ENCODE results near the gene MEI1. TPM values are rescaled to one million over a fixed set of nuclear protein-coding genes. Genes with fewer than 3 reads are reported as not detected.

MEI1 gene
- total RNA-seq, 1 experiment from 2014 or later, result 0.35 TPM

- ChIA-PET CTCF (interaction anchor here (0.9 to 4.0 kb wide), 4 partner anchors 51 to 147 kb away, joined by 3 to 19 read pairs (median 4); no protein-coding TSS in a partner anchor), POLR2A (no interaction called here)
- peaks cover 16% of the 10 kb centered on the region; the same call in 1 of the 2 replicates for H3K36me3 Mint-ChIP-seq
- H3K27me3 Mint-ChIP-seq (ENCODE audit: low read depth), result no peaks in the 10 kb centered on the region
- ATAC-seq, result no peak
- DNase-seq (ENCODE audit: low spot score), result no peak
- no peak overlapping the region for H3K27ac Mint-ChIP-seq
- no peaks in the 10 kb centered on the region for H3K9me3 Mint-ChIP-seq
- H3K4me1 Mint-ChIP-seq, result no peaks in the 10 kb centered on the region
- TF ChIP-seq TEAD1 (CRISPR knock-in tag; IDR thresholded peaks at IDR 0.05) (no peak), ZNF317 (CRISPR knock-in tag; IDR thresholded peaks at IDR 0.05; ENCODE audit: borderline replicate concordance, low read depth) (no peak), MYBL2 (CRISPR knock-in tag; IDR thresholded peaks at IDR 0.05) (no peak), NR3C1 (CRISPR knock-in tag; conservative IDR thresholded peaks at IDR 0.05; ENCODE audit: low read depth) (no peak), E2F5 (CRISPR knock-in tag; IDR thresholded peaks at IDR 0.05) (no peak), SMAD4 (CRISPR knock-in tag; IDR thresholded peaks at IDR 0.05) (no peak), ETV6 (CRISPR knock-in tag; IDR thresholded peaks at IDR 0.05) (no peak), RORB (CRISPR knock-in tag; IDR thresholded peaks at IDR 0.05) (no peak)
- no peak overlapping the region for H3K4me3 Mint-ChIP-seq
Measured at GRCh38 chr22:41813726-41814410, 114.6 kb downstream of the MEI1 start.

DNA sequence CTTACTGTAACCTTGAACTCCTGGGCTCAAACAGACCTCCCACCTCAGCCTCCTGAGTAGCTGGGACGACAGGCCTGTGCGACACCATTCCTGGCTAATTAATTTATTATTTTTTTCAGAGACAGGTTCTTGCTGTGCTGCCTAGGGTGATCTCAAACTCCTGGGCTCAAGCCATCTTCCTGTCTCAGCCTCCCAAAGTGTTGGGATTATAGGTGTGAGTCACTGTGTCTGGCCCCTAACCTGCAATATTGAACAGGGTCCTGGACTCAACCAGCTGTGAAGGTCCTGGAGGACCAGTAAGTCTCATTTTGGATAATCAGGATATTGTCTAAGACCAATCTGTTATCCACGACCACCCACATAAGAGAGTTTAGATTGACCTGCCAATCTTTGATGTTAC lies 116.4 kb downstream of the MEI1 start:
- ChIA-PET CTCF (interaction anchor here (0.6 to 1.2 kb wide), 2 partner anchors 125 to 127 kb away, joined by 3 read pairs; partner anchors contain the start of gene SNU13), POLR2A (no interaction called here)
- no peak for TF ChIP-seq MLX (CRISPR knock-in tag; IDR thresholded peaks at IDR 0.05)
- no peak for TF ChIP-seq ATF1 (CRISPR knock-in tag; IDR thresholded peaks at IDR 0.05)
- no peak for TF ChIP-seq ELF4 (CRISPR knock-in tag; IDR thresholded peaks at IDR 0.05; ENCODE audit: low read depth)
- no peak for TF ChIP-seq ZNF396 (CRISPR knock-in tag; IDR thresholded peaks at IDR 0.05; ENCODE audit: borderline replicate concordance)
- no peak for TF ChIP-seq CREM (CRISPR knock-in tag; IDR thresholded peaks at IDR 0.05)
- TF ChIP-seq FOXK1 (CRISPR knock-in tag; IDR thresholded peaks at IDR 0.05), result no peak
- Mint-ChIP-seq H3K4me3 (no peak overlapping the region), H3K27me3 (ENCODE audit: low read depth) (no peaks in the 10 kb centered on the region), H3K4me1 (no peaks in the 10 kb centered on the region), H3K9me3 (no peaks in the 10 kb centered on the region), H3K27ac (no peak overlapping the region), H3K36me3 (peaks cover 12% of the 10 kb centered on the region; the same call in 1 of the 2 replicates)
- ATAC-seq (no peak), DNase-seq (ENCODE audit: low spot score) (no peak)

DNA sequence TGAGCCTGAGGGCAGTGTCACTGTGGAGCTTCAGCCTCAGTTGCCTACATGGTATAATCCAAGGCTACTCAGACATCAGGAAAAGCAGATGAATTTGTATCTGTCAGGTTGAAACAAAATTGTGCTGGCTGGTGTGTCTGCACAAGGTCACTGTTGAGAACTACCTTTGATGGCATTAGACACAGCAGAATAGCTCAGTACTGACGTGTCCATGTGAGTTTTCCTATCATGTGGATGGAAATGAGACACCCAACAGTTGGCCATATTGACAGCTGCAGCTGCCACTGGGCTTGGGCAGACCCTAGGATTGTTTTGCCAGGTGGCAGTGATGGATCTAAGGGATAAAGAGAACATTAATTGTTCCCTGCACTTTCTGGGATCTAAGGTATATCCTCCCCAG lies 116.9 kb downstream of the MEI1 start:
- Mint-ChIP-seq H3K9me3 (no peaks in the 10 kb centered on the region), H3K27ac (no peak overlapping the region), H3K4me3 (no peak overlapping the region), H3K4me1 (0 out of 2 replicates have a peak, but pooled peaks cover 2% of the 10 kb centered on the region), H3K36me3 (peaks cover 12% of the 10 kb centered on the region; the same call in 1 of the 2 replicates), H3K27me3 (ENCODE audit: low read depth) (no peaks in the 10 kb centered on the region)
- no peak for ATAC-seq
- POLR2A ChIA-PET, result no interaction called here
- CTCF ChIA-PET, result interaction anchor here (0.6 to 1.2 kb wide), 3 partner anchors 125 to 189 kb away, joined by 3 read pairs; partner anchors contain the start of gene SNU13
- DNase-seq (ENCODE audit: low spot score), result no peak
- no peak for TF ChIP-seq SP1 (CRISPR knock-in tag; conservative IDR thresholded peaks at IDR 0.05)
- TF ChIP-seq, protein P1, sequence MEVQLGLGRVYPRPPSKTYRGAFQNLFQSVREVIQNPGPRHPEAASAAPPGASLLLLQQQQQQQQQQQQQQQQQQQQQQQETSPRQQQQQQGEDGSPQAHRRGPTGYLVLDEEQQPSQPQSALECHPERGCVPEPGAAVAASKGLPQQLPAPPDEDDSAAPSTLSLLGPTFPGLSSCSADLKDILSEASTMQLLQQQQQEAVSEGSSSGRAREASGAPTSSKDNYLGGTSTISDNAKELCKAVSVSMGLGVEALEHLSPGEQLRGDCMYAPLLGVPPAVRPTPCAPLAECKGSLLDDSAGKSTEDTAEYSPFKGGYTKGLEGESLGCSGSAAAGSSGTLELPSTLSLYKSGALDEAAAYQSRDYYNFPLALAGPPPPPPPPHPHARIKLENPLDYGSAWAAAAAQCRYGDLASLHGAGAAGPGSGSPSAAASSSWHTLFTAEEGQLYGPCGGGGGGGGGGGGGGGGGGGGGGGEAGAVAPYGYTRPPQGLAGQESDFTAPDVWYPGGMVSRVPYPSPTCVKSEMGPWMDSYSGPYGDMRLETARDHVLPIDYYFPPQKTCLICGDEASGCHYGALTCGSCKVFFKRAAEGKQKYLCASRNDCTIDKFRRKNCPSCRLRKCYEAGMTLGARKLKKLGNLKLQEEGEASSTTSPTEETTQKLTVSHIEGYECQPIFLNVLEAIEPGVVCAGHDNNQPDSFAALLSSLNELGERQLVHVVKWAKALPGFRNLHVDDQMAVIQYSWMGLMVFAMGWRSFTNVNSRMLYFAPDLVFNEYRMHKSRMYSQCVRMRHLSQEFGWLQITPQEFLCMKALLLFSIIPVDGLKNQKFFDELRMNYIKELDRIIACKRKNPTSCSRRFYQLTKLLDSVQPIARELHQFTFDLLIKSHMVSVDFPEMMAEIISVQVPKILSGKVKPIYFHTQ (CRISPR knock-in tag; IDR thresholded peaks at IDR 0.05), result no peak
- TF ChIP-seq FOXP1 (CRISPR knock-in tag; IDR thresholded peaks at IDR 0.05; ENCODE audit: borderline replicate concordance), result no peak
- TF ChIP-seq, protein P2, sequence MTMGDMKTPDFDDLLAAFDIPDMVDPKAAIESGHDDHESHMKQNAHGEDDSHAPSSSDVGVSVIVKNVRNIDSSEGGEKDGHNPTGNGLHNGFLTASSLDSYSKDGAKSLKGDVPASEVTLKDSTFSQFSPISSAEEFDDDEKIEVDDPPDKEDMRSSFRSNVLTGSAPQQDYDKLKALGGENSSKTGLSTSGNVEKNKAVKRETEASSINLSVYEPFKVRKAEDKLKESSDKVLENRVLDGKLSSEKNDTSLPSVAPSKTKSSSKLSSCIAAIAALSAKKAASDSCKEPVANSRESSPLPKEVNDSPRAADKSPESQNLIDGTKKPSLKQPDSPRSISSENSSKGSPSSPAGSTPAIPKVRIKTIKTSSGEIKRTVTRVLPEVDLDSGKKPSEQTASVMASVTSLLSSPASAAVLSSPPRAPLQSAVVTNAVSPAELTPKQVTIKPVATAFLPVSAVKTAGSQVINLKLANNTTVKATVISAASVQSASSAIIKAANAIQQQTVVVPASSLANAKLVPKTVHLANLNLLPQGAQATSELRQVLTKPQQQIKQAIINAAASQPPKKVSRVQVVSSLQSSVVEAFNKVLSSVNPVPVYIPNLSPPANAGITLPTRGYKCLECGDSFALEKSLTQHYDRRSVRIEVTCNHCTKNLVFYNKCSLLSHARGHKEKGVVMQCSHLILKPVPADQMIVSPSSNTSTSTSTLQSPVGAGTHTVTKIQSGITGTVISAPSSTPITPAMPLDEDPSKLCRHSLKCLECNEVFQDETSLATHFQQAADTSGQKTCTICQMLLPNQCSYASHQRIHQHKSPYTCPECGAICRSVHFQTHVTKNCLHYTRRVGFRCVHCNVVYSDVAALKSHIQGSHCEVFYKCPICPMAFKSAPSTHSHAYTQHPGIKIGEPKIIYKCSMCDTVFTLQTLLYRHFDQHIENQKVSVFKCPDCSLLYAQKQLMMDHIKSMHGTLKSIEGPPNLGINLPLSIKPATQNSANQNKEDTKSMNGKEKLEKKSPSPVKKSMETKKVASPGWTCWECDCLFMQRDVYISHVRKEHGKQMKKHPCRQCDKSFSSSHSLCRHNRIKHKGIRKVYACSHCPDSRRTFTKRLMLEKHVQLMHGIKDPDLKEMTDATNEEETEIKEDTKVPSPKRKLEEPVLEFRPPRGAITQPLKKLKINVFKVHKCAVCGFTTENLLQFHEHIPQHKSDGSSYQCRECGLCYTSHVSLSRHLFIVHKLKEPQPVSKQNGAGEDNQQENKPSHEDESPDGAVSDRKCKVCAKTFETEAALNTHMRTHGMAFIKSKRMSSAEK (CRISPR knock-in tag; IDR thresholded peaks at IDR 0.05; ENCODE audit: borderline replicate concordance), result no peak
- TF ChIP-seq ZNF138 (CRISPR knock-in tag; conservative IDR thresholded peaks at IDR 0.05), result no peak
- no peak for TF ChIP-seq ATF1 (CRISPR knock-in tag; IDR thresholded peaks at IDR 0.05)
- TF ChIP-seq, protein P3, sequence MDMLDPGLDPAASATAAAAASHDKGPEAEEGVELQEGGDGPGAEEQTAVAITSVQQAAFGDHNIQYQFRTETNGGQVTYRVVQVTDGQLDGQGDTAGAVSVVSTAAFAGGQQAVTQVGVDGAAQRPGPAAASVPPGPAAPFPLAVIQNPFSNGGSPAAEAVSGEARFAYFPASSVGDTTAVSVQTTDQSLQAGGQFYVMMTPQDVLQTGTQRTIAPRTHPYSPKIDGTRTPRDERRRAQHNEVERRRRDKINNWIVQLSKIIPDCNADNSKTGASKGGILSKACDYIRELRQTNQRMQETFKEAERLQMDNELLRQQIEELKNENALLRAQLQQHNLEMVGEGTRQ (CRISPR knock-in tag; IDR thresholded peaks at IDR 0.05), result no peak
- no peak for TF ChIP-seq MLX (CRISPR knock-in tag; IDR thresholded peaks at IDR 0.05)

All from WTC11 (cell line).